GM12878 (cell line): ENCODE data around the gene GRPEL2. TPM values are rescaled to one million over a fixed set of nuclear protein-coding genes. Genes with fewer than 3 reads are reported as not detected.

ENCODE experiments used
- ATAC-seq: fragments of 200-7000 bp; cut with Tn5 transposase; 3 replicates; pipeline ENCODE4 v1.9.1; 2020; ENCODE audit warnings: mild to moderate bottlenecking, moderate library complexity
- BruUV-seq: library from RNA; stranded (reverse); fragments of 400-500 nt; replicated peaks from 2 replicates; lab custom pipeline; 2021; lab: Mats Ljungman, UMichigan
- CTCF ChIA-PET: fragments of 300-600 bp; sonication (Branson Sonifier 250); formaldehyde crosslinking; extraction: SDS; loops from one replicate; lab custom pipeline; 2021; ENCODE audit warnings: inconsistent platforms; lab: Yijun Ruan, JAX
- POLR2A ChIA-PET: fragments of 350-600 bp; formaldehyde crosslinking; extraction: SDS; loops from one replicate; lab custom pipeline; 2021; ENCODE audit warnings: inconsistent platforms; lab: Charles Lee
- RAD21 ChIA-PET: fragments of 300-600 bp; sonication (Branson Sonifier 250); formaldehyde crosslinking; loops from one replicate; lab custom pipeline; 2023; ENCODE audit warnings: antibody characterized with exemption; ENCODE audit not compliant: unreplicated experiment; lab: Charles Lee
- SMC1A ChIA-PET: fragments of 300-600 bp; sonication (Branson Sonifier 250); formaldehyde crosslinking; loops from one replicate; lab custom pipeline; 2023; ENCODE audit not compliant: unreplicated experiment, uncharacterized antibody; lab: Charles Lee
- DNase-seq: peaks from one replicate; pipeline ENCODE4 v3.0.0-alpha.2; 2011; ENCODE audit warnings: low read depth, low spot score
- FAIRE-seq: peaks from 3 replicates; lab custom pipeline; 2011; peaks lifted over from hg19 to GRCh38; lab: Jason Lieb, UNC
- H2AFZ ChIP-seq: 2 replicates; pipeline ENCODE4 v1.6.0; 2011; ENCODE audit warnings: low read depth, low read length, control low read depth; ENCODE audit not compliant: control insufficient read depth
- H3K27ac ChIP-seq: 2 replicates; pipeline ENCODE4 v1.5.1; 2011; ENCODE audit warnings: control low read depth; ENCODE audit not compliant: control insufficient read depth, insufficient read depth
- H3K27me3 ChIP-seq, 2 experiments: replicated peaks in 1 of 2; 2 replicates each; pipeline versions ENCODE4 v1.6.0 to v1.6.1; 2011; ENCODE audit warnings: low read length in 1 of 2; ENCODE audit not compliant: control insufficient read depth in 2 of 2, insufficient read depth in 2 of 2
- H3K36me3 ChIP-seq, 2 experiments: 2 replicates each; pipeline ENCODE4 v1.5.1; 2011; ENCODE audit warnings: low read length in 1 of 2; ENCODE audit not compliant: control insufficient read depth in 2 of 2, insufficient read depth in 2 of 2
- H3K4me1 ChIP-seq: 2 replicates; pipeline ENCODE4 v1.6.1; 2011; ENCODE audit warnings: mild to moderate bottlenecking, low read length, moderate library complexity, mixed read lengths; ENCODE audit not compliant: control insufficient read depth, insufficient read depth
- H3K4me2 ChIP-seq: 2 replicates; pipeline ENCODE4 v1.6.0; 2011; ENCODE audit warnings: control low read depth; ENCODE audit not compliant: control insufficient read depth, insufficient read depth
- H3K4me3 ChIP-seq: fragments of 200-600 bp; sonication (generic); 2 replicates; pipeline ENCODE4 v1.5.1; 2016
- H3K79me2 ChIP-seq: 2 replicates; pipeline ENCODE4 v1.6.0; 2011; ENCODE audit warnings: low read length; ENCODE audit not compliant: control insufficient read depth, insufficient read depth
- H3K9ac ChIP-seq: 2 replicates; pipeline ENCODE4 v1.8.0; 2011; ENCODE audit warnings: low read length, control low read depth, mixed read lengths; ENCODE audit not compliant: control insufficient read depth, insufficient read depth
- H3K9me3 ChIP-seq: replicated peaks from 3 replicates; pipeline ENCODE4 v1.5.1; 2011; ENCODE audit warnings: mild to moderate bottlenecking, low read length; ENCODE audit not compliant: control insufficient read depth, insufficient read depth
- H4K20me1 ChIP-seq: 2 replicates; pipeline ENCODE4 v1.6.0; 2011; ENCODE audit not compliant: control insufficient read depth, insufficient read depth
- BCL11A ChIP-seq: IDR thresholded peaks from 2 replicates; pipeline ENCODE4 v1.6.1; 2011; ENCODE audit warnings: low read depth, low read length
- CREB1 ChIP-seq: IDR thresholded peaks from 2 replicates; pipeline ENCODE4 v1.6.1; 2012; ENCODE audit warnings: low read depth, mild to moderate bottlenecking, inconsistent platforms
- ETV6 ChIP-seq, 2 experiments: fragments of 450-650 bp in 1 of 2; IDR thresholded peaks in 1 of 2; conservative IDR thresholded peaks in 1 of 2; 2 replicates each; pipeline ENCODE4 v1.6.1; 2014; ENCODE audit warnings: antibody characterized with exemption in 1 of 2, borderline replicate concordance in 1 of 2, low read depth in 1 of 2, mild to moderate bottlenecking in 1 of 2, moderate library complexity in 1 of 2
- KAT2A ChIP-seq: conservative IDR thresholded peaks from 2 replicates; pipeline ENCODE4 v1.6.1; 2011; ENCODE audit warnings: low read depth, low read length; ENCODE audit not compliant: control insufficient read depth
- MYB ChIP-seq: fragments of 150-350 bp; IDR thresholded peaks from 2 replicates; pipeline ENCODE4 v1.6.1; 2014; ENCODE audit warnings: mild to moderate bottlenecking, low read depth, low read length, borderline replicate concordance
- SRF ChIP-seq, 2 experiments: IDR thresholded peaks; 2 replicates each; pipeline ENCODE4 v1.6.1; 2011; ENCODE audit warnings: low read depth in 2 of 2, low read length in 2 of 2, mild to moderate bottlenecking in 1 of 2, moderate library complexity in 1 of 2
- STAT3 ChIP-seq: IDR thresholded peaks from 2 replicates; pipeline ENCODE4 v1.6.1; 2011; ENCODE audit warnings: low read depth, low read length, improper control_type of control experiment
- SUPT20H ChIP-seq: IDR thresholded peaks from 2 replicates; pipeline ENCODE4 v1.6.1; 2011; ENCODE audit warnings: low read depth, mild to moderate bottlenecking, low read length, moderate library complexity, borderline replicate concordance; ENCODE audit not compliant: control insufficient read depth
- ZSCAN29 ChIP-seq: fragments of 450-650 bp; IDR thresholded peaks from 2 replicates; pipeline ENCODE4 v1.6.1; 2017; ENCODE audit warnings: mild to moderate bottlenecking, moderate library complexity
- WGBS: methylation state at CpG from one replicate; pipeline ENCODE4 v1.1.6; 2016; ENCODE audit warnings: low lambda C conversion rate; ENCODE audit not compliant: insufficient replicate concordance, insufficient coverage; ENCODE audit errors: missing lambda C conversion rate; 5-methylcytosine and 5-hydroxymethylcytosine counted together
- in situ Hi-C: fragments of 300-500 bp; cut with MboI; formaldehyde crosslinking; loops from 9 replicates; pipeline ENCODE4 v1.14.3; 2018; ENCODE audit warnings: mixed read lengths
- intact Hi-C: fragments of 100-400 bp; cut with micrococcal nuclease; formaldehyde crosslinking; loops from one replicate; pipeline ENCODE4 v1.14.2; 2022; ENCODE audit not compliant: unreplicated experiment
- polyA plus RNA-seq, 11 experiments: library from polyadenylated mRNA; depleted of rRNA in 4 of 11; unstranded in 6 of 11; stranded (reverse) in 5 of 11; fragments of >200 nt; fragmentation: Nextera tagmentation in 4 of 11; fragmentation: Illumina TruSeq in 1 of 11; extraction: Ambion mirVana in 4 of 11; extraction: Trizol in 1 of 11; gene quantifications; 1 replicate in 1 of 11; 2 replicates in 10 of 11; pipeline versions ENCODE4 v1.2.1 to v1.2.3, GENCODE V29; 2011 to 2016; ENCODE audit warnings: inconsistent platforms in 2 of 11, missing spikeins in 2 of 11, low read depth in 1 of 11
- total RNA-seq, 4 experiments: library from RNA; depleted of rRNA in 3 of 4; stranded (reverse); fragments of >200 nt in 3 of 4; fragmentation: Illumina TruSeq in 1 of 4; extraction: Trizol in 1 of 4; gene quantifications; 2 replicates each; pipeline versions ENCODE4 v1.2.1 to v1.2.3, GENCODE V29; 2013 to 2021
- TF ChIP-seq, protein P1 (sequence below): fragments of 450-650 bp; IDR thresholded peaks from 2 replicates; pipeline ENCODE4 v1.6.1; 2014; ENCODE audit warnings: mild to moderate bottlenecking

Gene GRPEL2
- total and polyA plus RNA-seq, 10 of the 15 experiments (the other 5 are each of a cell fraction or from before 2014, with no cell fraction given) = 4.4 to 20.2 (median 14.1) TPM

DNA sequence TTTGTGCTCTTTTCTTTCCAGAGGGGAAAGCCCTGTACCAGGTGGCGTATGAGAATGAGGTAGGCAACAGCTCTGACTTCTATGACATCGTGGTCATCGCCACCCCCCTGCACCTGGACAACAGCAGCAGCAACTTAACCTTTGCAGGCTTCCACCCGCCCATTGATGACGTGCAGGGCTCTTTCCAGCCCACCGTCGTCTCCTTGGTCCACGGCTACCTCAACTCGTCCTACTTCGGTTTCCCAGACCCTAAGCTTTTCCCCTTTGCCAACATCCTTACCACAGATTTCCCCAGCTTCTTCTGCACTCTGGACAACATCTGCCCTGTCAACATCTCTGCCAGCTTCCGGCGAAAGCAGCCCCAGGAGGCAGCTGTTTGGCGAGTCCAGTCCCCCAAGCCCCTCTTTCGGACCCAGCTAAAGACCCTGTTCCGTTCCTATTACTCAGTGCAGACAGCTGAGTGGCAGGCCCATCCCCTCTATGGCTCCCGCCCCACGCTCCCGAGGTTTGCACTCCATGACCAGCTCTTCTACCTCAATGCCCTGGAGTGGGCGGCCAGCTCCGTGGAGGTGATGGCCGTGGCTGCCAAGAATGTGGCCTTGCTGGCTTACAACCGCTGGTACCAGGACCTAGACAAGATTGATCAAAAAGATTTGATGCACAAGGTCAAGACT lies 22.8 kb downstream of the GRPEL2 start:
- Histone ChIP-seq H3K4me2 (no peak overlapping the region), H3K9ac (no peak overlapping the region), H3K4me1 (no peaks in the 10 kb centered on the region), H3K36me3 (no peaks in the 10 kb centered on the region), H3K4me3 (no peak overlapping the region), H4K20me1 (no peaks in the 10 kb centered on the region), H3K79me2 (no peaks in the 10 kb centered on the region), H2AFZ (no peak overlapping the region), H3K27ac (no peak overlapping the region), H3K9me3 (no peaks in the 10 kb centered on the region), H3K27me3 (no peaks in the 10 kb centered on the region)
- TF ChIP-seq SUPT20H (no peak), KAT2A (no peak), STAT3 (no peak), BCL11A (no peak), MYB (no peak), SRF (IDR thresholded peaks at IDR 0.05; ENCODE audit: low read depth in 2 of 2, low read length in 2 of 2) (no peak), ETV6 (conservative IDR thresholded peaks at IDR 0.05 in 1 of 2, IDR thresholded peaks at IDR 0.05 in 1 of 2; ENCODE audit: borderline replicate concordance in 1 of 2, low read depth in 1 of 2) (no peak), CREB1 (no peak), ZSCAN29 (no peak)
- TF ChIP-seq, protein P1, sequence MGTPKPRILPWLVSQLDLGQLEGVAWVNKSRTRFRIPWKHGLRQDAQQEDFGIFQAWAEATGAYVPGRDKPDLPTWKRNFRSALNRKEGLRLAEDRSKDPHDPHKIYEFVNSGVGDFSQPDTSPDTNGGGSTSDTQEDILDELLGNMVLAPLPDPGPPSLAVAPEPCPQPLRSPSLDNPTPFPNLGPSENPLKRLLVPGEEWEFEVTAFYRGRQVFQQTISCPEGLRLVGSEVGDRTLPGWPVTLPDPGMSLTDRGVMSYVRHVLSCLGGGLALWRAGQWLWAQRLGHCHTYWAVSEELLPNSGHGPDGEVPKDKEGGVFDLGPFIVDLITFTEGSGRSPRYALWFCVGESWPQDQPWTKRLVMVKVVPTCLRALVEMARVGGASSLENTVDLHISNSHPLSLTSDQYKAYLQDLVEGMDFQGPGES = no peak
- ChIA-PET RAD21 (interaction anchor here (1.0 to 2.8 kb wide), 10 partner anchors 23 to 250 kb away, joined by 3 to 8 read pairs (median 6); partner anchors contain the start of gene GRPEL2), POLR2A (no interaction called here), SMC1A (interaction anchor here (0.9 to 2.9 kb wide), 10 partner anchors 14 to 249 kb away, joined by 3 to 25 read pairs (median 6); partner anchors contain the start of gene GRPEL2), CTCF (interaction anchor here (0.6 to 5.8 kb wide), 30 partner anchors 8 to 602 kb away, joined by 3 to 118 read pairs (median 5); partner anchors contain the start of genes GRPEL2, IL17B and PCYOX1L)
- no TSS peak for BruUV-seq
- no peak for FAIRE-seq
- DNase-seq = no peak
- 82% methylated on average over 22 of the region's 22 CpGs for WGBS
- in situ Hi-C loops = no loop called here
- no peak for ATAC-seq
- intact Hi-C loops = loop anchor here (1.0 to 2.0 kb wide), 2 partner anchors 51 to 197 kb away; no protein-coding TSS in a partner anchor
